Progenitor cell of endocrine pancreas (in vitro differentiated cells): ENCODE measurements around the gene PHAF1. TPM values are rescaled to one million over a fixed set of nuclear protein-coding genes. Genes with fewer than 3 reads are reported as not detected.

Experiments
- DNase-seq: peaks from one replicate; pipeline ENCODE4 v3.0.0; 2021; ENCODE audit warnings: low spot score; ENCODE audit not compliant: unreplicated experiment
- H3K27ac Mint-ChIP-seq: 2 replicates; pipeline ENCODE4 v1.8.0; 2021; ENCODE audit warnings: mild to moderate bottlenecking, moderate library complexity, mixed read lengths
- H3K27me3 Mint-ChIP-seq: 2 replicates; pipeline ENCODE4 v1.8.0; 2021; ENCODE audit warnings: mixed read lengths
- H3K36me3 Mint-ChIP-seq: 2 replicates; pipeline ENCODE4 v1.8.0; 2022; ENCODE audit warnings: mixed read lengths; ENCODE audit not compliant: insufficient read depth
- H3K4me1 Mint-ChIP-seq: 2 replicates; pipeline ENCODE4 v1.8.0; 2021; ENCODE audit warnings: low read depth, mixed read lengths
- H3K4me3 Mint-ChIP-seq: 2 replicates; pipeline ENCODE4 v1.8.0; 2021; ENCODE audit warnings: low read depth, mild to moderate bottlenecking, moderate library complexity, mixed read lengths
- H3K9me3 Mint-ChIP-seq: 2 replicates; pipeline ENCODE4 v1.8.0; 2021; ENCODE audit warnings: low read depth, mixed read lengths
- CTCF ChIP-seq: fragments of 200-600 bp; sonication (generic); IDR thresholded peaks from one replicate; pipeline ENCODE4 v1.5.0; 2021; ENCODE audit warnings: antibody characterized with exemption, mild to moderate bottlenecking; ENCODE audit not compliant: unreplicated experiment
- total RNA-seq: library from RNA; stranded (reverse); gene quantifications from 2 replicates; pipeline ENCODE4 v1.2.1, GENCODE V29; 2021

Gene PHAF1
- total RNA-seq, 1 donor from 2014 or later, result 21.0 TPM

- Mint-ChIP-seq H3K9me3 (no peaks in the 10 kb centered on the region), H3K27ac (no peak overlapping the region), H3K36me3 (no peaks in the 10 kb centered on the region), H3K4me3 (peak overlapping the region; percentile 65), H3K27me3 (peaks cover 79% of the 10 kb centered on the region), H3K4me1 (peaks cover 5% of the 10 kb centered on the region)
- DNase-seq, result peak; percentile 80
- TF ChIP-seq CTCF, result peak; percentile 99
Observed at GRCh38 chr16:67155295-67156142, 45.8 kb downstream of the PHAF1 start.

GRCh38 chr16:67156143-67156844 is 46.6 kb downstream of the PHAF1 start:
- DNase-seq, result no peak
- Mint-ChIP-seq H3K27ac (no peak overlapping the region), H3K4me3 (no peak overlapping the region), H3K4me1 (peaks cover 4% of the 10 kb centered on the region), H3K27me3 (peaks cover 83% of the 10 kb centered on the region), H3K36me3 (no peaks in the 10 kb centered on the region), H3K9me3 (no peaks in the 10 kb centered on the region)
- no peak for TF ChIP-seq CTCF

- Mint-ChIP-seq H3K9me3 (no peaks in the 10 kb centered on the region), H3K36me3 (no peaks in the 10 kb centered on the region), H3K4me1 (peaks cover 4% of the 10 kb centered on the region), H3K27me3 (peaks cover 84% of the 10 kb centered on the region), H3K4me3 (no peak overlapping the region), H3K27ac (no peak overlapping the region)
- no peak for TF ChIP-seq CTCF
- DNase-seq, result no peak
Observed at GRCh38 chr16:67157106-67157748, 47.5 kb downstream of the PHAF1 start.

GRCh38 chr16:67157892-67158635 is 48.3 kb downstream of the PHAF1 start:
- peaks cover 81% of the 10 kb centered on the region for H3K27me3 Mint-ChIP-seq
- DNase-seq, result no peak
- no peak overlapping the region for H3K27ac Mint-ChIP-seq
- peak overlapping the region; percentile 56 for H3K4me3 Mint-ChIP-seq
- H3K4me1 Mint-ChIP-seq, result peaks cover 4% of the 10 kb centered on the region
- H3K9me3 Mint-ChIP-seq, result no peaks in the 10 kb centered on the region
- no peak for TF ChIP-seq CTCF
- H3K36me3 Mint-ChIP-seq, result no peaks in the 10 kb centered on the region
